ENCODE data around the gene GZMA. TPM values are rescaled to one million over a fixed set of nuclear protein-coding genes. Genes with fewer than 3 reads are reported as not detected.
"Not testable (repeated sequence)": the region's sequence is repeated elsewhere in the genome, so short reads cannot be mapped to it uniquely, and the experiment has no call there.

Gene GZMA
- total RNA-seq, 1 donor from 2014 or later = not detected

DNA sequence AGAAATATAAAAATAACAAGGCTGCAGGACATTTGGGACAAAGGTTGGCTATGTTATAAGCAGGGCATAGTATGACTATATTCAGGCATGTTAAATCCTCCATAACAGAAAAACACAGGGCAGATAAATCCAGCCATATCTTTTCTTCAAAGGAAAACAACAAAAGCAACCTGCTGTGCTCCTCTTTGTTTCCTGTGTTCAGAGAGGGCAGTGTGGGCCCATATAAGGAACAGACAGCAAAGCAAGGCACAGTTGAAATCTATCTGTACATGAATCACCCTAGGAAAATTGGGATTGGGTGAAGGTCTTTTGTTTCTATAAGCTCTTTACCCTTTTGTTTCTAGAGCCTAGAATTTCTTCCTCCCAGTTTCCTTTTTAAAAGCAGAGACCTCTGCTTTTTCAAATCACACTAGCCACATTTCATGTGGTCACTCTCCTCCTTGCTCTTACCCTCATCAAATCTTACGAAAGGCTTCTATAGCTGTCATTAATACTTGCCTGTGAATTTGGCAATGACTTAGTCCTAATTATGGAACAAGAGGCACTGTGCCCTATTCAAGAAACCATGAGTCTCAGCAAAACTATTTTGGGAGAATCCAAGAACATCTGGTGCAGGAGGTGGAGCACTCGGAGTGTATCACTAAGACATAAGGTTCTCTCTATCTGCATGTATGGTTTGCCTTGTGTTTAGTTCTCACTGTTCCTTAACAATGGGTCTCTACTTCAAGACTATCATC, 1.8 kb downstream of the GZMA start:
- DNase-seq (ENCODE audit: low read depth, low spot score) = no peak
- Mint-ChIP-seq H3K9me3 (peaks cover 4% of the 10 kb centered on the region), H3K27ac (ENCODE audit: unreplicated experiment) (peak overlapping the region; percentile 85), H3K4me1 (peaks cover 10% of the 10 kb centered on the region), H3K27me3 (ENCODE audit: low read depth) (no peaks in the 10 kb centered on the region), H3K36me3 (ENCODE audit: low read depth) (no peaks in the 10 kb centered on the region), H3K4me3 (no peak overlapping the region)
- TF ChIP-seq, protein P1, sequence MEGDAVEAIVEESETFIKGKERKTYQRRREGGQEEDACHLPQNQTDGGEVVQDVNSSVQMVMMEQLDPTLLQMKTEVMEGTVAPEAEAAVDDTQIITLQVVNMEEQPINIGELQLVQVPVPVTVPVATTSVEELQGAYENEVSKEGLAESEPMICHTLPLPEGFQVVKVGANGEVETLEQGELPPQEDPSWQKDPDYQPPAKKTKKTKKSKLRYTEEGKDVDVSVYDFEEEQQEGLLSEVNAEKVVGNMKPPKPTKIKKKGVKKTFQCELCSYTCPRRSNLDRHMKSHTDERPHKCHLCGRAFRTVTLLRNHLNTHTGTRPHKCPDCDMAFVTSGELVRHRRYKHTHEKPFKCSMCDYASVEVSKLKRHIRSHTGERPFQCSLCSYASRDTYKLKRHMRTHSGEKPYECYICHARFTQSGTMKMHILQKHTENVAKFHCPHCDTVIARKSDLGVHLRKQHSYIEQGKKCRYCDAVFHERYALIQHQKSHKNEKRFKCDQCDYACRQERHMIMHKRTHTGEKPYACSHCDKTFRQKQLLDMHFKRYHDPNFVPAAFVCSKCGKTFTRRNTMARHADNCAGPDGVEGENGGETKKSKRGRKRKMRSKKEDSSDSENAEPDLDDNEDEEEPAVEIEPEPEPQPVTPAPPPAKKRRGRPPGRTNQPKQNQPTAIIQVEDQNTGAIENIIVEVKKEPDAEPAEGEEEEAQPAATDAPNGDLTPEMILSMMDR (conservative IDR thresholded peaks at IDR 0.05) = no peak

DNA sequence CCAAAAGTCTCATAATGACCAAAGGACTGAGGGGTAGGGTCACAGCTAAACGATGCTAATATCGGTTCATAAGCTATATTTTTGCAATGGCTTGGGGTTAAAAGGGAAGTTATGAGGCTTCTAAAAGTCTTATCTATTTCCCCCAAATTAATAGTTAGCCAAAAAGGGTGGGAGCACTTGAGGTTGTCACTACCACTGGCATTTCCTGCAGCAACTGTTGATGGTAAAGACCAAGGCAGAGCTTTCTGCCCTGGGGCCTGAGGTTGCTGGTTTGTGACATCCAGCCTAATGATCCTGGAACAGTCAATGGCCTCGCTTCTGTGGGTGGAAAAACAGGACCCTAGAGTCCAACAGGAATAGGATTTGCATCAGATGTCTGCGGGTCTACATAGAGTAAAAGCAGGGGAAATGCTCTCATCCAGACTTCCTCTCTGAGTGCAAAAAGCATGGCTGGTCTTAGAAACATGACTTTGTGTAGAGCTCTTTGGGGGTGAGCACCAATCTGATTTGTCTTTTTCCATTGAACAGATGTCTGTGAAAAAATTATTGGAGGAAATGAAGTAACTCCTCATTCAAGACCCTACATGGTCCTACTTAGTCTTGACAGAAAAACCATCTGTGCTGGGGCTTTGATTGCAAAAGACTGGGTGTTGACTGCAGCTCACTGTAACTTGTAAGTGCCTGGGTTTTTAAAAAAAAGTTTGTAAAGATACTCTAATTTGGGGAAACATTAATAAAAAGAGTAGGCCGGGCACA, 2.7 kb downstream of the GZMA start:
- TF ChIP-seq, protein P1 (conservative IDR thresholded peaks at IDR 0.05) = no peak
- no peak overlapping the region for H3K27ac Mint-ChIP-seq (ENCODE audit: unreplicated experiment)
- H3K36me3 Mint-ChIP-seq (ENCODE audit: low read depth) = no peaks in the 10 kb centered on the region
- no peak overlapping the region for H3K4me3 Mint-ChIP-seq
- H3K27me3 Mint-ChIP-seq (ENCODE audit: low read depth) = no peaks in the 10 kb centered on the region
- no peak for DNase-seq (ENCODE audit: low read depth, low spot score)
- peaks cover 4% of the 10 kb centered on the region for H3K9me3 Mint-ChIP-seq
- H3K4me1 Mint-ChIP-seq = peaks cover 14% of the 10 kb centered on the region

DNA sequence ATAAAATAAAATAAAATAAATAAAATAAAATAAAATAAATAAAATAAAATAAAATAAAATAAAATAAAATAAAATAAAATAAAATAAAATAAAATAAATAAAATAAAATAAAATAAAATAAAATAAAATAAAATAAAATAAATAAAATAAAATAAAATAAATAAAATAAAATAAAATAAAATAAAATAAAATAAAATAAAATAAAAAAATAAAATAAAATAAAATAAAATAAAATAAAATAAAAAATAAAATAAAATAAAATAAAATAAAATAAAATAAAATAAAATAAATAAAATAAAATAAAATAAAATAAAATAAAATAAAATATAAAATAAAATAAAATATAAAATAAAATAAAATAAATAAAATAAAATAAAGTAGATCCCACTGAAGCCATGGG, 3.5 kb downstream of the GZMA start:
- DNase-seq (ENCODE audit: low read depth, low spot score); H3K4me3 Mint-ChIP-seq; H3K9me3 Mint-ChIP-seq; H3K27me3 Mint-ChIP-seq (ENCODE audit: low read depth); H3K36me3 Mint-ChIP-seq (ENCODE audit: low read depth); H3K27ac Mint-ChIP-seq (ENCODE audit: unreplicated experiment): not testable (repeated sequence)
- H3K4me1 Mint-ChIP-seq = peaks cover 20% of the 10 kb centered on the region

DNA sequence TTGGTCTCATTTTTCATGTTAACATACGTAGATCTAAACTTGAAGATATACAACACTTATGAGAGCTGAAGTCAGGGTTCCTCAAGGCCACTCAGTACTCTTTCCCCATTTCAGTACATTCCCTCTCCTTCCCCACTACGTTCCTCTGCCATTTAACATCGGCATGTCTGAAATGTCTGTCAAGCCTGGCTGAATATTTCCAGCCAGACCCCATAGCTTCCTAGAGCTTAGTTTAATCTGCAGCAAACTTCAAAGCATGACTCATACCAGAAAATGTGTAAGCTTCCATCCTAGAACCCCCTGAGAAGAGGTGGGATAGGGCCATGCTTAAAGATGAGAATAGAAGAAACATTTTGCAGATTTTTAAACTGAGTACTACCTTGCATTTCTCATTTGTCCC, 6.2 kb downstream of the GZMA start:
- H3K9me3 Mint-ChIP-seq = peaks cover 3% of the 10 kb centered on the region
- H3K4me3 Mint-ChIP-seq = no peak overlapping the region
- no peak for DNase-seq (ENCODE audit: low read depth, low spot score)
- H3K27ac Mint-ChIP-seq (ENCODE audit: unreplicated experiment) = no peak overlapping the region
- TF ChIP-seq, protein P1 (conservative IDR thresholded peaks at IDR 0.05) = no peak
- H3K36me3 Mint-ChIP-seq (ENCODE audit: low read depth) = no peaks in the 10 kb centered on the region
- H3K27me3 Mint-ChIP-seq (ENCODE audit: low read depth) = no peaks in the 10 kb centered on the region
- H3K4me1 Mint-ChIP-seq = peaks cover 20% of the 10 kb centered on the region

DNA sequence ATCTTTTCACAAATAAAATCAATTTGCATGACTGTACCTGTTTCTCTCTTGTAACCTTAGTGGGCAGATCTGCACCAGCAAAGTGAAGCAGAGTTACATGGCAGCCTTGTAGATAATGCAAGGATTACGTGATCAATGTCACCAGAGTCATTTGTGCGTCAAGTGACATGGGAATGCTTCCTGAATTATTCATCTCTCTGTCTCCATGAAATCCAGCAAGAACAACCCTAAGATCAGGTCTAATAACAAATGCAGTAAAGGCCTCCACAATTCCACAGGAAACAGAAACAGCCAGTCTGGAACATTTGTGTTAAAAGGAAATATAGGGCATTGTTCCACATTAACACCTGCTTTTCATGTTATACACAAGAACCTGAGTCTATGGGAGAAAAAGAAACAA, 7.8 kb downstream of the GZMA start:
- no peak for DNase-seq (ENCODE audit: low read depth, low spot score)
- Mint-ChIP-seq H3K36me3 (ENCODE audit: low read depth) (no peaks in the 10 kb centered on the region), H3K4me1 (peaks cover 11% of the 10 kb centered on the region), H3K27me3 (ENCODE audit: low read depth) (no peaks in the 10 kb centered on the region), H3K9me3 (peaks cover 3% of the 10 kb centered on the region), H3K4me3 (no peak overlapping the region), H3K27ac (ENCODE audit: unreplicated experiment) (no peak overlapping the region)
- TF ChIP-seq, protein P1 (conservative IDR thresholded peaks at IDR 0.05) = no peak

DNA sequence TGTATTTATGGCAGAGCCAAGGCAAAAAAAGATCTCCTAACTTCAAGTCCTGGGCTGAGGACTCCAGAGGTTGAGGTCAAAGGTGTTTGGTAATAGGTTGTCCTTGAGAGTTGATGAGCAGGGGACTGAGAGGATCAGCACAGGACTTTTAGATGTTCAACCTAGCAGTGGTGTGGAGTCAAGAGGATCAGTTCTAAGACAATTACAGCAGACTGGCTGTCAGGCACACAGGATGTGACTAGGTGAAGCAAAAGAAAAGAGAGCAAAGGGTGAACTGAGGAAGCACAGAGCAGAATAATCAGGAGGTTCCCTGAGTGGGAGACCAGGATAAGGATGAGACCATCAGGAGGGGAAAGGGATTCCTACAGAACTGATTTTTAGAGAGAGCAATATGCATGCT, 10.9 kb downstream of the GZMA start:
- Mint-ChIP-seq H3K36me3 (ENCODE audit: low read depth) (no peaks in the 10 kb centered on the region), H3K9me3 (peaks cover 3% of the 10 kb centered on the region), H3K4me3 (no peak overlapping the region), H3K4me1 (peaks cover 11% of the 10 kb centered on the region), H3K27ac (ENCODE audit: unreplicated experiment) (no peak overlapping the region), H3K27me3 (ENCODE audit: low read depth) (no peaks in the 10 kb centered on the region)
- TF ChIP-seq, protein P1 (conservative IDR thresholded peaks at IDR 0.05) = no peak
- no peak for DNase-seq (ENCODE audit: low read depth, low spot score)

All from neural crest cell (in vitro differentiated cells).